MCF 10A (cell line): Measurements from ENCODE around the gene BHMT2. TPM values are rescaled to one million over a fixed set of nuclear protein-coding genes. Genes with fewer than 3 reads are reported as not detected.

Experiments
- BruUV-seq: library from RNA; stranded (reverse); fragments of 400-500 nt; replicated peaks from 2 replicates; lab custom pipeline; 2021; lab: Mats Ljungman, UMichigan
- CTCF ChIA-PET: fragments of 300-600 bp; sonication (Branson Sonifier 250); formaldehyde crosslinking; extraction: SDS; loops from one replicate; lab custom pipeline; 2021; ENCODE audit warnings: antibody characterized with exemption, inconsistent platforms; lab: Yijun Ruan, JAX
- POLR2A ChIA-PET: fragments of 300-600, 350-650 bp; sonication (Branson Sonifier 250); formaldehyde crosslinking; extraction: SDS; loops from one replicate; lab custom pipeline; 2020; ENCODE audit warnings: antibody characterized with exemption, inconsistent platforms; lab: Yijun Ruan, JAX
- DNase-seq: peaks from one replicate; pipeline ENCODE4 v3.0.0-alpha.2; 2018; ENCODE audit not compliant: unreplicated experiment
- H3K27ac Mint-ChIP-seq: one replicate; pipeline ENCODE4 v1.8.0; 2022; ENCODE audit warnings: mild to moderate bottlenecking, low read depth, mixed read lengths; ENCODE audit not compliant: unreplicated experiment
- H3K27me3 Mint-ChIP-seq: one replicate; pipeline ENCODE4 v1.8.0; 2022; ENCODE audit warnings: mixed read lengths; ENCODE audit not compliant: insufficient read depth, unreplicated experiment
- H3K36me3 Mint-ChIP-seq: one replicate; pipeline ENCODE4 v1.8.0; 2022; ENCODE audit warnings: mild to moderate bottlenecking, moderate library complexity, mixed read lengths; ENCODE audit not compliant: insufficient read depth, unreplicated experiment
- H3K4me1 Mint-ChIP-seq: one replicate; pipeline ENCODE4 v1.8.0; 2022; ENCODE audit warnings: mixed read lengths; ENCODE audit not compliant: insufficient read depth, unreplicated experiment
- H3K4me3 Mint-ChIP-seq: one replicate; pipeline ENCODE4 v1.8.0; 2022; ENCODE audit warnings: mild to moderate bottlenecking, moderate library complexity, mixed read lengths; ENCODE audit not compliant: unreplicated experiment
- H3K9me3 Mint-ChIP-seq: one replicate; pipeline ENCODE4 v1.8.0; 2022; ENCODE audit warnings: mixed read lengths; ENCODE audit not compliant: unreplicated experiment
- intact Hi-C: fragments of 100-400 bp; cut with micrococcal nuclease; formaldehyde crosslinking; loops from 2 replicates; pipeline ENCODE4 v1.14.1; 2022
- total RNA-seq: library from RNA; stranded (reverse); gene quantifications from 2 replicates; pipeline ENCODE4 v1.2.3, GENCODE V29; 2022
- TF ChIP-seq, protein P1 (sequence below): fragments of 200-600 bp; IDR thresholded peaks from one replicate; pipeline ENCODE4 v1.8.0; 2022; ENCODE audit warnings: antibody characterized with exemption, mild to moderate bottlenecking; ENCODE audit not compliant: unreplicated experiment

BHMT2 gene
- total RNA-seq, 1 experiment from 2014 or later, result not detected

DNA sequence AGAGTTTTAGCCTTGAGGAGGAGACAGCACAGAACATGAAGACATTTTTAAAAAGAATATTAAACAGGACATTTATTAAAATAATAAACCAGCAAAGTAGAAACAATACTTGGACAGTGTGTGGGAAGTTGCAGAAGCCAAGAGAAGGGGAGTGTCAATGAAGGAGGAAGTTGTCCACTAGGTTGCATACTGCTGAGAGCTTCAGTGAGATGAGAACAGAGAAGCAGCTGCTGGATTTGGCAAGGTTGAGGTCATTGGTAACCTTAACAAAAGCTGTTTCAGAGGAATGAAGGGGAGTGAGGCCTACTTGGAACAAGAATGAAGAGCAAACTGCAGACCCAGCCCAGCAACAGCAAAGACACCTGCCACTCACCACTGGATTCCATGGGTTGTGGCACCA is 53.4 kb downstream of the BHMT2 start:
- no peaks in the 10 kb centered on the region for H3K27me3 Mint-ChIP-seq
- POLR2A ChIA-PET, result interaction anchor here (1.6 kb wide), 1 partner anchor 10 kb away, joined by 5 read pairs; no protein-coding TSS in a partner anchor
- intact Hi-C loops, result no loop called here
- no peak overlapping the region for H3K4me3 Mint-ChIP-seq
- peaks cover 12% of the 10 kb centered on the region for H3K36me3 Mint-ChIP-seq
- DNase-seq, result no peak
- BruUV-seq, result no TSS peak
- H3K4me1 Mint-ChIP-seq, result peaks cover 5% of the 10 kb centered on the region
- H3K27ac Mint-ChIP-seq, result no peak overlapping the region
- CTCF ChIA-PET, result interaction anchor here (13.8 kb wide), 1 partner anchor 99 kb away, joined by 491 read pairs; no protein-coding TSS in a partner anchor
- no peaks in the 10 kb centered on the region for H3K9me3 Mint-ChIP-seq
- TF ChIP-seq, protein P1, sequence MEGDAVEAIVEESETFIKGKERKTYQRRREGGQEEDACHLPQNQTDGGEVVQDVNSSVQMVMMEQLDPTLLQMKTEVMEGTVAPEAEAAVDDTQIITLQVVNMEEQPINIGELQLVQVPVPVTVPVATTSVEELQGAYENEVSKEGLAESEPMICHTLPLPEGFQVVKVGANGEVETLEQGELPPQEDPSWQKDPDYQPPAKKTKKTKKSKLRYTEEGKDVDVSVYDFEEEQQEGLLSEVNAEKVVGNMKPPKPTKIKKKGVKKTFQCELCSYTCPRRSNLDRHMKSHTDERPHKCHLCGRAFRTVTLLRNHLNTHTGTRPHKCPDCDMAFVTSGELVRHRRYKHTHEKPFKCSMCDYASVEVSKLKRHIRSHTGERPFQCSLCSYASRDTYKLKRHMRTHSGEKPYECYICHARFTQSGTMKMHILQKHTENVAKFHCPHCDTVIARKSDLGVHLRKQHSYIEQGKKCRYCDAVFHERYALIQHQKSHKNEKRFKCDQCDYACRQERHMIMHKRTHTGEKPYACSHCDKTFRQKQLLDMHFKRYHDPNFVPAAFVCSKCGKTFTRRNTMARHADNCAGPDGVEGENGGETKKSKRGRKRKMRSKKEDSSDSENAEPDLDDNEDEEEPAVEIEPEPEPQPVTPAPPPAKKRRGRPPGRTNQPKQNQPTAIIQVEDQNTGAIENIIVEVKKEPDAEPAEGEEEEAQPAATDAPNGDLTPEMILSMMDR, result no peak

DNA sequence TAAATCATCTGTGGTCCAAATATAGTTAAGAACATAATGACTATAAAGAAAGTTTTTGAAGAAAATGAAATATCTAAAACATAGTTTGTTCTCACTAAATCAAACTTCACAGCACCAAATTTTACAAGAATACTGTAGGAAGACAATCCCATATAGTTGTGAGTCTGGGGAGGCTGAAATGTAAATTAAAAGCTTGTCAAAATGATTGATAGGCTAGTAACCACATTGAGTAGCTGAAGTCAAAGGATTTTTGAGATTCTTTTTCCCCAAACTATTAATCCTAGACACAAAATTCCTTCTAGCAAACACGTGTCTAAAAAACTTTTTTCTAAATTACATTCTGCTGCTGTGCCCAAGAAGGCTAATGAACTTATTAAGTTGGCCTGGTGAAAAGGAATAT is 55.0 kb downstream of the BHMT2 start:
- Mint-ChIP-seq H3K36me3 (peaks cover 5% of the 10 kb centered on the region), H3K4me1 (peaks cover 5% of the 10 kb centered on the region), H3K27ac (no peak overlapping the region), H3K9me3 (no peaks in the 10 kb centered on the region), H3K4me3 (no peak overlapping the region), H3K27me3 (no peaks in the 10 kb centered on the region)
- ChIA-PET CTCF (interaction anchor here (13.8 kb wide), 1 partner anchor 100 kb away, joined by 491 read pairs; no protein-coding TSS in a partner anchor), POLR2A (interaction anchor here (0.7 kb wide), 1 partner anchor 391 kb away, joined by 4 read pairs; no protein-coding TSS in a partner anchor)
- intact Hi-C loops, result no loop called here
- BruUV-seq, result no TSS peak
- TF ChIP-seq, protein P1, result no peak
- no peak for DNase-seq

- no TSS peak for BruUV-seq
- DNase-seq, result no peak
- Mint-ChIP-seq H3K4me3 (no peak overlapping the region), H3K27ac (no peak overlapping the region), H3K4me1 (peaks cover 12% of the 10 kb centered on the region), H3K36me3 (peaks cover 5% of the 10 kb centered on the region), H3K9me3 (no peaks in the 10 kb centered on the region), H3K27me3 (no peaks in the 10 kb centered on the region)
- ChIA-PET CTCF (interaction anchor here (0.5 to 13.8 kb wide), 4 partner anchors 52 to 351 kb away, joined by 3 to 491 read pairs (median 3); no protein-coding TSS in a partner anchor), POLR2A (no interaction called here)
- intact Hi-C loops, result no loop called here
- TF ChIP-seq, protein P1, result no peak
Measured at GRCh38 chr5:79130781-79131180, 61.2 kb downstream of the BHMT2 start.

DNA sequence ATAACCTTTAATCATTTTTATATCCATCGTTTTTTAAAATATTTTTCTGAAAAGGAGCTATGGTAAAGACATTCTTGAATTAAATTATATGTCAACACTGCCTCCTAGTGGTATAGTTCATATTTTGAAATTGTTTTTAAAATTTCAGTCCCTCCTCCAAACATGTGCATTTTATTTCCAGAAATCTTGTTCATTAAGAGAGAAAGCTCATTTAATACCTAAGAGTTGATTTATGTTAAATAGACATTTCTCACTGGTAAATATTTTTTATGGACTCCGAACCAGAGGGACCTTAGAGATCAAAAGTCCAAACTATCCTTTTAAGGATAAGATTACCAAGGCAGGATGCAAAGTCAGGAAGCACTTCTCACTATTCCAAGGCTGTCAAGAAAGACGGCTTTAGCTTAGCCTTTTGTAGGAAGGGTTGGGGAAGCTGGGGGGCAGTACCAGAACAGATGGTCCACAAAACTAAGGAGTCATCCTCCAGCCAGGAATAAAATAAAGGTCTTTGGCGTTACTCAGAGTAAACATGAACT is 63.6 kb downstream of the BHMT2 start:
- ChIA-PET POLR2A (interaction anchor here (0.6 to 3.3 kb wide), 18 partner anchors 10 to 953 kb away, joined by 3 to 25 read pairs (median 4); partner anchors contain the start of gene JMY), CTCF (interaction anchor here (0.6 to 13.8 kb wide), 78 partner anchors 11 to 950 kb away, joined by 3 to 491 read pairs (median 4); partner anchors contain the start of gene ARSB)
- peak overlapping the region; percentile 63 for H3K4me3 Mint-ChIP-seq
- intact Hi-C loops, result loop anchor here (1.0 to 2.0 kb wide), 7 partner anchors 102 to 950 kb away; partner anchors contain the start of gene ARSB
- BruUV-seq, result TSS peak; percentile 61
- H3K9me3 Mint-ChIP-seq, result no peaks in the 10 kb centered on the region
- no peaks in the 10 kb centered on the region for H3K27me3 Mint-ChIP-seq
- peaks cover 12% of the 10 kb centered on the region for H3K4me1 Mint-ChIP-seq
- peak overlapping the region; percentile 72 for H3K27ac Mint-ChIP-seq
- no peaks in the 10 kb centered on the region for H3K36me3 Mint-ChIP-seq
- peak; percentile 41 for DNase-seq
- TF ChIP-seq, protein P1, result no peak
